BLaER1 (cell line): ENCODE data around the gene PRSS33.

ENCODE experiments used
- H3K27ac ChIP-seq: shearing (Covaris generic); formaldehyde crosslinking; 2 replicates; pipeline ENCODE4 v1.8.1; 2022
- H3K27me3 ChIP-seq: shearing (Covaris generic); formaldehyde crosslinking; 2 replicates; pipeline ENCODE4 v1.8.1; 2022
- H3K36me3 ChIP-seq: shearing (Covaris generic); formaldehyde crosslinking; 2 replicates; pipeline ENCODE4 v1.8.1; 2022
- H3K4me1 ChIP-seq: shearing (Covaris generic); formaldehyde crosslinking; 2 replicates; pipeline ENCODE4 v1.8.1; 2022
- H3K4me2 ChIP-seq: shearing (Covaris generic); formaldehyde crosslinking; 2 replicates; pipeline ENCODE4 v1.8.1; 2022
- H3K4me3 ChIP-seq: shearing (Covaris generic); formaldehyde crosslinking; 2 replicates; pipeline ENCODE4 v1.8.1; 2022
- H3K9ac ChIP-seq: shearing (Covaris generic); formaldehyde crosslinking; 2 replicates; pipeline ENCODE4 v1.8.1; 2022
- H3K9me3 ChIP-seq: shearing (Covaris generic); formaldehyde crosslinking; 2 replicates; pipeline ENCODE4 v1.8.1; 2022
- H4K20me1 ChIP-seq: shearing (Covaris generic); formaldehyde crosslinking; 2 replicates; pipeline ENCODE4 v1.8.1; 2022
- Cebpa-rat ChIP-seq: shearing (Covaris generic); IDR thresholded peaks from 2 replicates; pipeline ENCODE4 v1.8.1; 2022

Gene PRSS33

GRCh38 chr16:2803545-2804195 lies 16.3 kb upstream of the PRSS33 start:
- Histone ChIP-seq H3K4me3 (no peak overlapping the region), H3K9ac (no peak overlapping the region), H3K4me1 (no peaks in the 10 kb centered on the region), H3K9me3 (peaks cover 20% of the 10 kb centered on the region), H3K4me2 (no peak overlapping the region), H3K27ac (no peak overlapping the region), H4K20me1 (no peaks in the 10 kb centered on the region), H3K27me3 (no peaks in the 10 kb centered on the region; the same call in 1 of the 2 replicates), H3K36me3 (no peaks in the 10 kb centered on the region)
- no peak for TF ChIP-seq Cebpa-rat

- Histone ChIP-seq H3K27ac (no peak overlapping the region), H3K27me3 (no peaks in the 10 kb centered on the region; the same call in 1 of the 2 replicates)
Measured at GRCh38 chr16:2799859-2800226, 12.5 kb upstream of the PRSS33 start.

GRCh38 chr16:2799205-2799858 lies 12.0 kb upstream of the PRSS33 start:
- Histone ChIP-seq H3K36me3 (no peaks in the 10 kb centered on the region), H3K27me3 (no peaks in the 10 kb centered on the region; the same call in 1 of the 2 replicates), H3K4me1 (no peaks in the 10 kb centered on the region), H3K27ac (no peak overlapping the region), H3K4me3 (no peak overlapping the region), H3K9ac (no peak overlapping the region), H4K20me1 (no peaks in the 10 kb centered on the region), H3K4me2 (no peak overlapping the region), H3K9me3 (peaks cover 17% of the 10 kb centered on the region)
- TF ChIP-seq Cebpa-rat = no peak

More at GRCh38 chr16:2799859-2800226, 12.5 kb upstream of the PRSS33 start:
- H3K4me1 ChIP-seq = no peaks in the 10 kb centered on the region
- TF ChIP-seq Cebpa-rat = no peak
- no peak overlapping the region for H3K9ac ChIP-seq
- no peak overlapping the region for H3K4me2 ChIP-seq
- no peaks in the 10 kb centered on the region for H3K36me3 ChIP-seq
- H4K20me1 ChIP-seq = no peaks in the 10 kb centered on the region
- no peak overlapping the region for H3K4me3 ChIP-seq
- peaks cover 22% of the 10 kb centered on the region for H3K9me3 ChIP-seq

DNA sequence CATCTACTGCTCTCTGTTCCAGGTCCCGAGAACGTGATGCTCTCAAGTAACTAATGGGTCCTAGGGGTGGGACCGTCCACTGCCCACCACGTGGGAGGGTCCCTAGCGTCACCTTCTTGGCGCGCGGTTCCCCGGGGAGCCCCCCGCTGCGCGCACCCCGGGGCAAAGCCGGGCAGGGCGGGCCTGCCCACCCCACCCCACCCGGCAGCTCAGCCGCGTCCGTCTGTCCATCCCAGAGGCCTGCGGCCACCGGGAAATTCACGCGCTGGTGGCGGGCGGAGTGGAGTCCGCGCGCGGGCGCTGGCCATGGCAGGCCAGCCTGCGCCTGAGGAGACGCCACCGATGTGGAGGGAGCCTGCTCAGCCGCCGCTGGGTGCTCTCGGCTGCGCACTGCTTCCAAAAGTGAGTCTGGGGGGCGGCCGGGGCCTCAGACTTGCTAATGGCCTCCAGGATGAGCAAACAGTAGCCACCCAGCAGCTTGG lies 11.4 kb upstream of the PRSS33 start:
- H3K9ac ChIP-seq = no peak overlapping the region
- H4K20me1 ChIP-seq = no peaks in the 10 kb centered on the region
- no peak overlapping the region for H3K4me3 ChIP-seq
- no peaks in the 10 kb centered on the region for H3K36me3 ChIP-seq
- H3K4me2 ChIP-seq = no peak overlapping the region
- H3K4me1 ChIP-seq = no peaks in the 10 kb centered on the region
- peaks cover 11% of the 10 kb centered on the region for H3K9me3 ChIP-seq
- no peak overlapping the region for H3K27ac ChIP-seq
- TF ChIP-seq Cebpa-rat = no peak
- no peaks in the 10 kb centered on the region for H3K27me3 ChIP-seq

GRCh38 chr16:2795395-2796143 lies 8.2 kb upstream of the PRSS33 start:
- H3K4me1 ChIP-seq = no peaks in the 10 kb centered on the region
- no peak overlapping the region for H3K9ac ChIP-seq
- H3K4me3 ChIP-seq = no peak overlapping the region
- no peaks in the 10 kb centered on the region for H3K36me3 ChIP-seq
- H3K9me3 ChIP-seq = peaks cover 9% of the 10 kb centered on the region; the same call in 1 of the 2 replicates
- H3K27me3 ChIP-seq = no peaks in the 10 kb centered on the region
- H4K20me1 ChIP-seq = no peaks in the 10 kb centered on the region
- H3K4me2 ChIP-seq = no peak overlapping the region
- H3K27ac ChIP-seq = no peak overlapping the region
- no peak for TF ChIP-seq Cebpa-rat

GRCh38 chr16:2792940-2793339 lies 5.6 kb upstream of the PRSS33 start:
- TF ChIP-seq Cebpa-rat = no peak
- 0 out of 2 replicates have a peak, but pooled peaks cover 4% of the 10 kb centered on the region for H3K9me3 ChIP-seq
- no peak overlapping the region for H3K4me3 ChIP-seq
- H3K9ac ChIP-seq = no peak overlapping the region
- no peaks in the 10 kb centered on the region for H3K4me1 ChIP-seq
- no peaks in the 10 kb centered on the region for H4K20me1 ChIP-seq
- no peak overlapping the region for H3K4me2 ChIP-seq
- H3K27me3 ChIP-seq = no peaks in the 10 kb centered on the region; the same call in 1 of the 2 replicates
- H3K27ac ChIP-seq = no peak overlapping the region
- H3K36me3 ChIP-seq = no peaks in the 10 kb centered on the region

- Histone ChIP-seq H3K27me3 (peaks cover 5% of the 10 kb centered on the region), H3K27ac (no peak overlapping the region)
- no peak for TF ChIP-seq Cebpa-rat
Measured at GRCh38 chr16:2791174-2791573, 3.8 kb upstream of the PRSS33 start.

DNA sequence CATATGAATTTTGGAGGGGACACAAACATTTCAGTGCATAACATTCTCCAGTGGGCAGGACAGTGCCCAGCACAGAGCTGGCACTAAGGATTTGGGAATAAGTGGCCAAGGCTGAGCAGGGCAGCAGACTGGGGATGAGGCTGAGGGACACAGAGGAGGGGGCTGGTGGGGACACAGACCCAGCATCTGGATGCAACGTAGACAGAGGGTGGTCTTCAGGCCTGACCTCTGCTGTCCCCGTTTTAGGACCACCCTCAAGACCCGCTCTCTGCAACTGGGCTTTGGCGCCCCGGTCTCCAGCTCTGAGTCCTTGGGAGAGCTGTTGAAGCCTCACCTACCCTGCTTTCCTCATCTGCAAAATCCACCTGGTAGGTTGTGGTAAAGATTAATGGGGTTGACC lies 3.3 kb upstream of the PRSS33 start:
- Histone ChIP-seq H3K36me3 (no peaks in the 10 kb centered on the region), H4K20me1 (no peaks in the 10 kb centered on the region), H3K9ac (no peak overlapping the region), H3K4me2 (no peak overlapping the region), H3K27me3 (peaks cover 10% of the 10 kb centered on the region), H3K4me1 (no peaks in the 10 kb centered on the region), H3K27ac (no peak overlapping the region), H3K9me3 (no peaks in the 10 kb centered on the region), H3K4me3 (no peak overlapping the region)
- TF ChIP-seq Cebpa-rat = no peak

More at GRCh38 chr16:2791174-2791573, 3.8 kb upstream of the PRSS33 start:
- Histone ChIP-seq H3K4me1 (no peaks in the 10 kb centered on the region), H3K9ac (no peak overlapping the region), H3K36me3 (no peaks in the 10 kb centered on the region), H3K9me3 (no peaks in the 10 kb centered on the region), H4K20me1 (no peaks in the 10 kb centered on the region), H3K4me2 (no peak overlapping the region), H3K4me3 (no peak overlapping the region)

GRCh38 chr16:2787961-2788360 lies 601 bp upstream of the PRSS33 start:
- Histone ChIP-seq H3K4me1 (peaks cover 7% of the 10 kb centered on the region; the same call in 1 of the 2 replicates), H3K36me3 (no peaks in the 10 kb centered on the region), H3K27ac (no peak overlapping the region), H3K4me3 (no peak overlapping the region), H4K20me1 (no peaks in the 10 kb centered on the region), H3K27me3 (peaks cover 30% of the 10 kb centered on the region), H3K4me2 (no peak overlapping the region), H3K9ac (no peak overlapping the region), H3K9me3 (no peaks in the 10 kb centered on the region)
- TF ChIP-seq Cebpa-rat = no peak

GRCh38 chr16:2786826-2787151 lies 571 bp downstream of the PRSS33 start:
- no peak overlapping the region for H3K4me2 ChIP-seq
- no peak overlapping the region for H3K4me3 ChIP-seq
- peaks cover 30% of the 10 kb centered on the region for H3K27me3 ChIP-seq
- H4K20me1 ChIP-seq = no peaks in the 10 kb centered on the region
- peaks cover 7% of the 10 kb centered on the region; the same call in 1 of the 2 replicates for H3K4me1 ChIP-seq
- no peak for TF ChIP-seq Cebpa-rat
- H3K27ac ChIP-seq = no peak overlapping the region
- no peak overlapping the region for H3K9ac ChIP-seq
- H3K36me3 ChIP-seq = no peaks in the 10 kb centered on the region
- H3K9me3 ChIP-seq = no peaks in the 10 kb centered on the region
